ENCODE measurements around the gene FAM171A2.

DNA sequence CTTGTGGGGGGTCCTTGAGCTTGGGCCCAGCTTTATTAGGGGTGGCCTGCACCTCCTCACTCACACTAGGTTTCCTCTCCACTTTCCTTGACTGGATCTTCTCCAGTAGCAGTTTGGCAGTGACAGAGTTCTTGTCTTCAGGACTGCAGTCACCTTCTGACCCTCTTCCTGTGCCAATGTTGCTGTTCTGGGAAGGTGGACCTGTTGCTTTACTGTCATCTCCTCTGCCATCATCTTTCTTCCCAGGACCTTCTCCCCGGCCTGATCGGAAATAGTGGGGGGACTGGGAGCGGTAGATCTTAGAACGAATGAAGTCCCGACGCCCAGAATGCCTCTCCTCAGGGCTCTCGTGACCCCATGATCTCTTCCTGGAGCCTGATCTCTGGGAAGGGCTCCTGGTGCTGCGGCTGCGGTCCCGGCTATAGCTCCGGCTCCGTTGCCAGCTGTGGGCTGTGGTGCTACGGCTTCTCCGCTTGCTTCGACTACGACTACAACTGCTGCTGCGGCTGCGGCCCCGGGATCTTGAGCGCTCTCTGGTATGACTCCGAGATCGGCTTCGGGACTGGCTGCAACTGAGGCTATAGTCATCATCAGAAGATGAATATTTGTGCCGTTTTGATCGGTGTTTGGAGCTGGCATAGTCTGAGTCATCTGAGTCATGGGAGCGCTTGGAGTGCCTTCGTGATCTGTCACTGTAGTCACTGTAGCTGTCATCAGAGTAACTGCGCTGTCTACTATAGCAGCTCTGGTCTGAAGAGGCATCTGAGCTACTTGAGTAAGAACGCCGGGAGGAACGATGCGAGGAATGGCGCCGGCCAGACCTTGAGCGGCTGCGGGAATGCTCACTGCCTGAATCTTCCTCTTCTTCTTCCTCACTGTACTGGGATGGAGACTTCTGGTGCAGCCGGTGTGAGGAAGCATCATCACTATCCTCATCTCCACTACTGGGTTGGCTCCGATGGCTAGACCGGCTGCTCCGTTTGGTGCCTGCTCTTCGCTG, 35.3 kb upstream of the FAM171A2 start:
- TF ChIP-seq, protein P1, sequence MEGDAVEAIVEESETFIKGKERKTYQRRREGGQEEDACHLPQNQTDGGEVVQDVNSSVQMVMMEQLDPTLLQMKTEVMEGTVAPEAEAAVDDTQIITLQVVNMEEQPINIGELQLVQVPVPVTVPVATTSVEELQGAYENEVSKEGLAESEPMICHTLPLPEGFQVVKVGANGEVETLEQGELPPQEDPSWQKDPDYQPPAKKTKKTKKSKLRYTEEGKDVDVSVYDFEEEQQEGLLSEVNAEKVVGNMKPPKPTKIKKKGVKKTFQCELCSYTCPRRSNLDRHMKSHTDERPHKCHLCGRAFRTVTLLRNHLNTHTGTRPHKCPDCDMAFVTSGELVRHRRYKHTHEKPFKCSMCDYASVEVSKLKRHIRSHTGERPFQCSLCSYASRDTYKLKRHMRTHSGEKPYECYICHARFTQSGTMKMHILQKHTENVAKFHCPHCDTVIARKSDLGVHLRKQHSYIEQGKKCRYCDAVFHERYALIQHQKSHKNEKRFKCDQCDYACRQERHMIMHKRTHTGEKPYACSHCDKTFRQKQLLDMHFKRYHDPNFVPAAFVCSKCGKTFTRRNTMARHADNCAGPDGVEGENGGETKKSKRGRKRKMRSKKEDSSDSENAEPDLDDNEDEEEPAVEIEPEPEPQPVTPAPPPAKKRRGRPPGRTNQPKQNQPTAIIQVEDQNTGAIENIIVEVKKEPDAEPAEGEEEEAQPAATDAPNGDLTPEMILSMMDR (IDR thresholded peaks at IDR 0.05): no peak
- no peak for TF ChIP-seq POLR2A (IDR thresholded peaks at IDR 0.05; ENCODE audit: low read depth)

Data from esophagus muscularis mucosa (tissue), 3 donors.